GM21447 (cell line): Measurements from ENCODE around the gene PHTF1.
"Not testable (repeated sequence)": the region's sequence is repeated elsewhere in the genome, so short reads cannot be mapped to it uniquely, and the experiment has no call there.

Experiments used
- ATAC-seq: cut with Tn5 transposase; IDR thresholded peaks from one replicate; pipeline ENCODE4 v1.9.1; 2021; ENCODE audit not compliant: unreplicated experiment

PHTF1 gene

DNA sequence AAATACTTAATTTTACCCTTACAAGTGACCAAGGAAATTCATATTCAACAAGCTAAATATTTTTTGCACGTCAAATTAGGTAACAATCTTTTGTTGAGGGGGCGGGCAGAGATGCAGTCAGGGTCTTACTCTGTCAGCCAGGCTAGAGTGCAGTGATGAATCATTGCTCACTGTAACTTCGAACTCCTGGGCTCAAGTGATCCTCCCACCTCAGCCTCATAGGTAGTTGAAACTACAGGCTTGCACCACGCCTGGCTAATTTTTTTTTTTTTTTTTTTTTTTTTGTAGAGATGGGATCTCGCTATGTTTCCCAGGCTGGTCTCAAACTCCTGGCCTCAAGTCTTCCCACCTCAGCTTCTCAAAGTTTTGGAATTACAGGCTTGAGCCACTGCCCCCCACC, 26.5 kb downstream of the PHTF1 start:
- no peak for ATAC-seq

DNA sequence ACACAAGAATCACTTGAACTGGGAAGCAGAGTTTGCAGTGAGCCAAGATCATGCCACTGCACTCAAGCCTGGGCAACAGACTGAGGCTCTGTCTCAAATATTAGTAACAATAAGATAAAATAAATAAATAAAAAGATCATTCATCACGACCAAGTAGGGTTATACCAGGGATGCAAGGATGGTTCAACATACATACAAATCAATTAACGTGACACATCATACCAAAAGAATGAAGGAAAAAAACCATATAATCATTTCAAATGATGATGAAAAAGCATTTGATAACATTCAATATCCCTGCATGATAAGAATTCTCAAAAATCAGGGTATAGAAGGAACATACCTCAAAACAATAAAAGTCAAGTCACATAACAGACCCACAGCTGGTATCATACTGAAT, 38.3 kb downstream of the PHTF1 start:
- no peak for ATAC-seq

DNA sequence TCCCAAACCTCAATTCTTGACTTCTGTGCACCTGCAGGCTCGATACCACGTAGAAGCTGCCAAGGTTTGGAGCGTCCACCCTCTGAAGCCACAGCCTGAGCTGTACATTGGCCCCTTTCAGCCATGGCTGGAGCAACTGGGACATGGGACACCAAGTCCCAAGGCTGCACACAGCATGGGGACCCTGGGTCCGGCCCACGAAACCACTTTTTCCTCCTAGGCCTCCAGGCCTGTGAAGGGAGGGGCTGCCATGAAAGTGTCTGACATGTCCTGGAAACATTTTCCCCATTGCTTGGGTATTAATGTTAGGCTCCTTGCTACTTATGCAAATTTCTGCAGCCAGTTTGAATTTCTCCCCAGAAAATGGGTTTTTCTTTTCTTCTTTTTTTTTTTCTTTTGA, 40.7 kb downstream of the PHTF1 start:
- not testable (repeated sequence) for ATAC-seq

- ATAC-seq: not testable (repeated sequence)
Measured at GRCh38 chr1:113717506-113717905, 41.8 kb downstream of the PHTF1 start.

GRCh38 chr1:113714606-113715269, 44.5 kb downstream of the PHTF1 start:
- ATAC-seq: no peak

DNA sequence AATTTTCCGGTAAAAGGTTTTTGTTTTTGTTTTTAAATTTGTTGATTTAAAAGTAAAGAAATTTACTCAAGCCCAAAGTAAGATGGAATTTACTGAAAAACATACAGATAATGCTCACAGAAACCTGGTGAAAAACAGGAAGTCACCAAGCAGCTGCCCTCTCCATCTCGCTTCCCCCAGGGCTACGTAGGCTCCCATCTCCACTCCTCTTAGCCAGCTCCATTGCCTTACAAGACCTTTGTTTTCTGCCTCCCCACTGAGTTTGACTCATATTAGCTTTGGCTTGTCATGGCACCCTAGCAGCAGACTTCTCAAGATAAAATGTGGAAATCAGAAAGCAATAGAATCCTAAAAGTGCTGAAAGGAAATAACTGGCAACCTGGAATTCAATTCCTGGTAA, 57.9 kb downstream of the PHTF1 start:
- no peak for ATAC-seq

- ATAC-seq: no peak
Measured at GRCh38 chr1:113694910-113695309, 64.4 kb downstream of the PHTF1 start.

DNA sequence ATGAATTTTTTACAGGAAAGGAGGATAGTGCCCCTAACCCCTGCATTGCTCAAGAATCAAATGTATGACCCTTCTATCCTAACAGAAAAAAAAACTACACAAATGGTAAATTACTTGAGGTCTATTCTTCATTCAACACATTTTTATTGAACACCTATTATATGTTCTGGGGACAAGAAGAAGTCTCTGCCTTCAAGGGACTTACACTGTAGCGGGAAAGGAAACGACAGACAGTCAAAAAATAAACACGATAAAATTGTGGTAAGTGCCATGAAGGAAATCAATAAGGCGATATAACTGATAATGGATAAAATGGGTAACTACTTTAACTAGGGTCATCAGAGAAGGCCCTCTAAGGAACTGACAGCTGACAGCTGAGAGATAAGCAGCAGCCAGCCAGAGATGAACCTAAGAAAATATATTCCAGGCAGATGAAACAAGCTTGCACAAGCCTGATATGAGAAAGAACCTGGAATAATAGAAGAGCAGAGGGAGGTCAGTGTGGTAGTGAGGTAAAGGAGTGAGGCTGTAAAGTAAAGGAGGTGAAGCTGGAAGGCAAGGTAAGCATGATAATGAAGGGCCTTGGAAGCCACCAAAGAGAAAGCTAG, 66.4 kb downstream of the PHTF1 start:
- ATAC-seq: no peak

GRCh38 chr1:113692342-113692741, 66.9 kb downstream of the PHTF1 start:
- no peak for ATAC-seq

GRCh38 chr1:113691184-113691583, 68.1 kb downstream of the PHTF1 start:
- no peak for ATAC-seq

GRCh38 chr1:113686891-113687618, 72.2 kb downstream of the PHTF1 start:
- no peak for ATAC-seq

DNA sequence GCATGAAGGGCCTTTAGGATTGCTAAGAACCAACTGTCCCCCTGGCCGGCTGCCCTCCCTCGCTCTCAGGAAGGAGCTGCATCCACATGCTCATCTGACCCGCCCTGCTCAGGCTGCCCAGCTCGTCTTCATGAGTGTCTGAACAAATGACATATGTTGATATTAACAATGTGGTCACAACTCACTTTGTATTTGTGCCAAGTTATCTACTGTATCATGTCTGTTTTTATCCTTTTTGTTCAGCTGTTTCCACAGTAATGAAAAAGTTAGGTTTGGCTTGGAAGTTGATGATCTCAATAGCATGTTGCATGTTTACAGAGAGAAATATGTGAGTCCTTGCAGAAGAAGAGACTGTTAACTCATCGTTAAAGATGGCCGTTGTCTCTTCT, 75.1 kb downstream of the PHTF1 start:
- ATAC-seq: no peak

- no peak for ATAC-seq
Measured at GRCh38 chr1:113683384-113684152, 75.7 kb downstream of the PHTF1 start.

- ATAC-seq: no peak
Measured at GRCh38 chr1:113681596-113682337, 77.5 kb downstream of the PHTF1 start.

DNA sequence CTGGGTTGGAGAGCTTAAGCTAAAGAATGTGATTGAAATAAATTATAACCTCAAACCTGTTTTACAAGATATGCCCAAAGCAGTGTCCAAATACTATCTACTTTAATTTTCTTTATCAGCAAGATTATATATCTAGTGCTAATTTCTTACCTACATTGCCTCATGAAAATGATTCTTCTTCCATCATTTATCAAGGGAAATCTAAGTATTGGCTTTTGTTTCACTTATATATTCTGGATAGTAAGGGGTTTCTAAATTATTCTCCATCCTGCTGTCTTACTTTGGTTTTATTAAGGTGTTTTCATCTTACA, 81.2 kb downstream of the PHTF1 start:
- ATAC-seq: no peak

GRCh38 chr1:113677250-113678158, 81.8 kb downstream of the PHTF1 start:
- no peak for ATAC-seq

- no peak for ATAC-seq
Measured at GRCh38 chr1:113676524-113676923, 82.8 kb downstream of the PHTF1 start.

GRCh38 chr1:113675302-113675701, 84.0 kb downstream of the PHTF1 start:
- no peak for ATAC-seq

DNA sequence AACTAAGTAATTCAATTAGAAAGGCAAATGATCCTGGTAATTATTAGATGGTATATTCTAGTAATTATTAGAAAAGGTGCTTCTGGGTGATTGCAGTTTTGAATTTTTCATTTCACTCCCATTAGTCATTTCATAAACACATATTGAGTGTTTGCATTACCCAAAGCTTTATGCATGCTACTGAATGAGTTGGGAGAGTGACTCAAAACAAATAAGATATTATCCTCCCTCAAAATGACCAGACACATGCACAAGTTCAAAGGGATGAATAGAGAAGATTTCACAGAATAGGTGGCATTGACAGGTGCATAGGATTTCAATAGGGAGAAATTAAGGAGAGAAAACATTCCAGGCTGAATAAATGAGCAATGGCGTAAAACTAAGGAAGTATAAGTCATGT, 84.7 kb downstream of the PHTF1 start:
- ATAC-seq: no peak

GRCh38 chr1:113672491-113672890, 86.8 kb downstream of the PHTF1 start:
- no peak for ATAC-seq
